ENCODE measurements around the gene NELFB. TPM values are rescaled to one million over a fixed set of nuclear protein-coding genes. Genes with fewer than 3 reads are reported as not detected.

The NELFB gene
- total RNA-seq, 2 donors from 2014 or later, result 57.6 to 58.4 TPM

DNA sequence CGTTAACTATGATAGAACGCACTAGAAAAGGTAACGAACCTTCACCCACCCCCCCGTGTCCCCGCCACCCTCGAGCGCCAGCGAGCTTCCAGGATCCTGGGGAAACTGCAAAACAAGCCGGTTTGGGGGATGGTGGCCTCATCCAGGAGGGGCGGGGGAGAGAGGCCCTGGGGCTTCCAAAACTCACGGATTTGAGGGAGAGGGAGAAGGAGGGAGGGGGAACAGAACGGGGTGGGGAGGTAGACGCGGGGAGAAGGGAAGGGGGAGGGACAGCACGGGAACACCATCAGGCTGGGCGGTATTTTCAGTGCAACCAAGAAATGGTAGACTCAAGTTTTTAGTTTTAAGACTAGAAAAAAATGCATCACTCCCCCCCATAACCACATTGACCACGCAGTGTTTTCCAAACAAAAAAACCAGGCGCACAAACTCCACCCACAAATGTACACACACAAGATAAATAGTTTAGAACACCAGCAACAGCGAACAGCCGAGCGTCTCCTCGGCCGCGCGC, 45.5 kb downstream of the NELFB start:
- H3K27ac Mint-ChIP-seq, result peak overlapping the region in 1 of 2 donors; percentile 62
- H3K36me3 Mint-ChIP-seq, result no peaks in the 10 kb centered on the region
- no peak for ATAC-seq
- no peak for DNase-seq (ENCODE audit: low spot score in 2 of 2)
- H3K9me3 Mint-ChIP-seq, result no peaks in the 10 kb centered on the region

DNA sequence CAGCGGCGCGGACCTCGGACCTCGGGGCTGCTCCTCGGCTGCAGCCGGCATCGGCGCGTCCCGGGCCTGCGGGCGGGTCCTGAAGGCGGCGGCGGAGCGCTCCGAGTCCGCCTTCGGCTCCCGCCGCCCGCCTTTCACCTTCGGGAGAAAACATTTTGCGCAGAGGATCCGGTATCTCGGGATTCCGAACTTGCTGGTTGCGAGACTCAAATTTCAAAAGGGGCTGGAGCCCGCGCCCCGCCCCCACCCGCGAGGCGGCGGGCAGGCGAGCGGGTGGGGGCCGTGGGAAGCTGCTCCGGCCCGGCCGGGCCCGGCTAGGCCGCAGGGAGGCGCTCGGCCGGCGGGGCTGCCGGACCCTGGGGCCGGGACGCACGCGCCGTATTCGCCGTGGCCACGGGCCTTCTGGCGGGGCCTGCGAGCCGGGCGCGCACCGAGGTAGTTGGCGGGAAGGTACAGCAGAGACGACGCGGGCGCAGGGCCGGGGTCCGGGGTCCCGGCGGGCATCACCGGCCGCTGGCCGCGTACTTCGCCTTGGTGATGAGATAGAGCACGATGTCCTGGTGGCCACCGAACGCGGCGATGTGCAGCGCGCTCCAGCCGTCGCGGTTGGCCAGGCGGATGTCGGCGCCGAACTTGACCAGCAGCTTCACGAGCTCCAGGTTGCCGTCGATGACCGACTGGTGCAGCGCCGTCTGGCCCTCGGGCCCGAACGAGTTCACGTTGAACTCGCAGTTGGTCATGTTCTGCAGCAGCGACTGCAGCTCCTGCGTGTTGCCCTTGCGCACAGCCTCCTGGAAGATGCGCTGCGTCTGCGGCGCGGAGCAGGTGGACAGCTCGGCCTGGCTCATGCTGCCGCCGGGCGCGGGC, 46.2 kb downstream of the NELFB start:
- DNase-seq (ENCODE audit: low spot score in 2 of 2), result peak; percentile 51 to 60
- peak; percentile 23 to 38 for ATAC-seq
- no peaks in the 10 kb centered on the region for H3K36me3 Mint-ChIP-seq
- H3K27ac Mint-ChIP-seq, result no peak overlapping the region
- no peaks in the 10 kb centered on the region for H3K9me3 Mint-ChIP-seq

DNA sequence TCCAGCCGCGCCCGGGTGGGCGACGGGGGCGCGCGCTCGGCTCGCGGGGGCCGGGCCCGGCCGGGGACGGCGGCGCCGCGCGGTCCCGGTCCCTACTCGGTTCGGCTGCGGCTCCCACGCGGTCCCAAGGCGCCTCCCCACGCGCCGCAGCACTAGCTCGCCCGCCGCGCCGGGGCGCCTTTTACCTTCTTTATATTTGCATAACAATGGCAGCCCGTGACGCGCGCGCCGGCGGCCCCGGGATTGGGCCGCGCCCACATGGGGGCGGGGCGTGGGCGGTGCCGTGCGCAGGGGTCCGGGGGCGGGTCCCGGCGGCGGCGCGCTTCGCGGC, 47.0 kb downstream of the NELFB start, which contains the start of gene NRARP:
Gene NRARP (minus strand): TSS at position 154 of the 331 bp plus-strand sequence. CDS start 343 bp downstream, outside the sequence.
- Mint-ChIP-seq H3K9me3 (no peaks in the 10 kb centered on the region), H3K36me3 (no peaks in the 10 kb centered on the region), H3K27ac (no peak within 1 kb of the TSS)
- DNase-seq (ENCODE audit: low spot score in 2 of 2) (peak; percentile 87 to 96), ATAC-seq (peak; percentile 78 to 82)

DNA sequence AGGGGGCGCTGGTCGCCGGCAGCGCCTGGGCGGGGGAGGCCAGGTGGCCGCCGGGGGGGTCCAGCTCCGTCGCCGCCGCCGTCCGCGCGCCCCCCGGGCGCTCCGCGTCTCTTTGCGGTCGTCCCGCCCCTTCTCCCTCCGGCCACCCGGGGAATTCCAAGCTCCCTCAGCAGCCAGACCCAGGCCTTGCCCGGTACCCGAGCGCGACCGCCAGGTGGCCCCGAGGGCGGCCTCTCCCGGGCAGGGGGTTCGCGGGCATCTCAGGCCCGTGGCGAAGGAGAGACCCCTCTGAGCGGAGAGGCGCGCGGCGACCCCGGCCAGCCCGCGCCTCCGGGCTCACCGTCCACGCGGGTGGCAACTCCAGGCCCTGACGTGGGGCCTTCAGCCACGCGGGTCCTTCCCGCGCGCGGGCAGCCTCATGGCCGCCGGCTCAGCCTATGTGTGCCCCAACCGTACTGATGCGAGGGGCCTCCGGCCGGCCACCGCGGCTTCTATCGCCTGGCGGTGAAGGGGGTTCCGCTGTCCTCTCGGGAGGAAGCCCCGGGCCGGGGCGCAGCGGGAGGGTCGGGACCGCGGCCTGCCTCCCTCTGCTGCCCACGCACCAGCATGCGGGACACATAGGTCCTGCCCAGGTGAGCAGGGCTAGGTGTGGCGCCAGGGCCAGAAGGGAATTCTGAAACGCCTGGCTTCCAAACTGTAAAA, 47.5 kb downstream of the NELFB start:
- no peaks in the 10 kb centered on the region for H3K36me3 Mint-ChIP-seq
- no peaks in the 10 kb centered on the region for H3K9me3 Mint-ChIP-seq
- no peak overlapping the region for H3K27ac Mint-ChIP-seq
- ATAC-seq, result peak; percentile 50 to 52
- DNase-seq (ENCODE audit: low spot score in 2 of 2), result no peak

DNA sequence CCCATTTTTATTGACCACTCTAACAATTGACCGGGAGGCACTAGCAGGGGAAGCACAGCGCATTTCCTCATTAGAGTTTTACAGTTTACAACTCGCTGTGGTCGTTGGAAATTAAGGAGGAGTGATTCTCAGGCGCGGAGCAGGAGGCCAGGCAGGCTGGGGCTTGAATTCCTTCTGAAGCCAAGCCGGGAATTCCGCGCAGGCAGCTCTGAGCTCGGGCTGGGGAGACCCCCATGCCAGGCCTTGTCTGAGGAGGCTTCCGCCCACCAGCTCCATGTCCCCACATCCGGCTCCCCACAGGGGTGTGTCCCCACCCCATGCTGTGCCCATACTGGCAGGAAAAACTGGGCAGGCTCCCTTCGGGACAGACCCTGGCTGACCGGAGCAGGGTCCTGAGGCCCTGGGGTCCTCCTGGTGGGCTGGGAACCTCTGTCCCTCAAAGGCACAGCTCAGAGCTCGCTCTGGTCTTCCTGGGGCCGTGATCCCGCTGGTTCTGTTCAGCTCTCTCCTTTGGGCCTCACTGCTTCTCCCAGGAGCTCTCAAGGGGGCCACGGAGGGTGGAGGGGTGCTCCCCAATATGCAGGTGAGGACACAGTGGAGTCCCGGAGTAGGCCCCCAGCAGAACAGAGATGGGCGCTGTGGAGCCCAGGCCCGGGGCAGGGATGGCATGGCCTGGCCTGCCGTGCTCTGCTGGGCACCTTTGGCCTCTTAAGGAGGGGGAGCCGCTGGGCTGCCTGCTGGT, 48.2 kb downstream of the NELFB start:
- ATAC-seq (no peak), DNase-seq (ENCODE audit: low spot score in 2 of 2) (no peak)
- H3K27ac Mint-ChIP-seq, result no peak overlapping the region

DNA sequence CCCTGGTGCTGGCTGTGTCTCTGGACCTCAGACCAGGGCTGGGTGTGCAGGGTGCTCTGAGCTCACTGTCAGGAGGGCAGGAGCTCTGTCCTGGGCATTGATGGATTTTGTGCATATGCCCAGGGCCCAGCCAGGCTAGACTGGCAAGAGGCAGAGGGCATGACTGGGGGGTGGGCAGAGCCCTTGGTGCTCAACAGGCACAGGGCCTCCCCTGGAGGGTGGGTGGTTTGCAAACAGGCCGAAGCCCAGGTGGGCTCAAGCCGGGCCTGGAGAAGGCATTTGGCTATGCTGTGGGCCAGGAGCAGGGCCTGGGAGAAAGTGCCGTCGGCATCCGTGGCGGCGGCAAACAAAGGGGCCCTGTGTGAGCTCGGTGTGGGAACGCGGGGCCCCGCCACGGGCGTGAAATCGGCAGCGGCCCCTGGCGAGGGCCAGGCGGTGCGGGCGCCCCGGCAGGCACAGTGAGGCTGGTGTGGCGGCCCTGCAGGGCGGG, 48.8 kb downstream of the NELFB start:
- ATAC-seq (no peak), DNase-seq (ENCODE audit: low spot score in 2 of 2) (no peak)
- H3K36me3 Mint-ChIP-seq, result no peaks in the 10 kb centered on the region
- H3K9me3 Mint-ChIP-seq, result no peaks in the 10 kb centered on the region
- no peak overlapping the region for H3K27ac Mint-ChIP-seq

More for the DNA sequence above, 48.2 kb downstream of the NELFB start:
- no peaks in the 10 kb centered on the region for H3K36me3 Mint-ChIP-seq
- no peaks in the 10 kb centered on the region for H3K9me3 Mint-ChIP-seq

DNA sequence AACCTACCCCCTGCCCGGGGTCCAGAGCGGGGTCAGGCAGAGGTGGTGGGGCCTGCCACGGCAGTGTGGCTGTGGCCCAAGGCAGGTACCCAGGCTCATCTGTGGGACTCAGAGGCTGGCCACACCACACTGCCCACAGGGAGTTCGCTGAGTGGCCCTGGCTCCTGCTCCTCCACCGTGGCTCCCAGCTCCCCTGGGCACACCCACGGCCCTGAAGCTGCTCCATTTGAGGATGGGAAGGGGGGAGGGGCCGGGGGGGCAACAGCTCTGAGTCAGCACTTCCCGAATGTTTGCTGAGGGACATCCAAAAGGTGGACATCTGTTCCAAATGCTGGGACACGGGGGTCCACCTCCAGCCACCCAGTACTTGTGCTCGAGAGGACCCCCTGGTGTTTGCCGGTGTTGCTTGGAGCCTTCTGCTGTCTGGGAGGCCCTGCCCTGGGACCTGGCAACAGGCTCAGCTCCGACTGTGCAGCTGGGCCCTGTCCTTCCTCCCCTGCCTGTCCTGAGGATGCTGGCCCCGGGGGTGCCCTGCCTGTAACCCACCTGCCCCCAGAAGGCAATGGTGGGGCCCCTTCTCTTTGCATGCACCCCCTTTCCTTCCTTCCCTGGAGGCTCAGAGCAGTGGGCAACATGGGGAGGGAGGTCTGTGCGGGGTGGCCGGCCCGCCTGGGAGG, 49.4 kb downstream of the NELFB start:
- no peaks in the 10 kb centered on the region for H3K36me3 Mint-ChIP-seq
- H3K9me3 Mint-ChIP-seq, result no peaks in the 10 kb centered on the region
- H3K27ac Mint-ChIP-seq, result no peak overlapping the region
- no peak for ATAC-seq
- no peak for DNase-seq (ENCODE audit: low spot score in 2 of 2)

DNA sequence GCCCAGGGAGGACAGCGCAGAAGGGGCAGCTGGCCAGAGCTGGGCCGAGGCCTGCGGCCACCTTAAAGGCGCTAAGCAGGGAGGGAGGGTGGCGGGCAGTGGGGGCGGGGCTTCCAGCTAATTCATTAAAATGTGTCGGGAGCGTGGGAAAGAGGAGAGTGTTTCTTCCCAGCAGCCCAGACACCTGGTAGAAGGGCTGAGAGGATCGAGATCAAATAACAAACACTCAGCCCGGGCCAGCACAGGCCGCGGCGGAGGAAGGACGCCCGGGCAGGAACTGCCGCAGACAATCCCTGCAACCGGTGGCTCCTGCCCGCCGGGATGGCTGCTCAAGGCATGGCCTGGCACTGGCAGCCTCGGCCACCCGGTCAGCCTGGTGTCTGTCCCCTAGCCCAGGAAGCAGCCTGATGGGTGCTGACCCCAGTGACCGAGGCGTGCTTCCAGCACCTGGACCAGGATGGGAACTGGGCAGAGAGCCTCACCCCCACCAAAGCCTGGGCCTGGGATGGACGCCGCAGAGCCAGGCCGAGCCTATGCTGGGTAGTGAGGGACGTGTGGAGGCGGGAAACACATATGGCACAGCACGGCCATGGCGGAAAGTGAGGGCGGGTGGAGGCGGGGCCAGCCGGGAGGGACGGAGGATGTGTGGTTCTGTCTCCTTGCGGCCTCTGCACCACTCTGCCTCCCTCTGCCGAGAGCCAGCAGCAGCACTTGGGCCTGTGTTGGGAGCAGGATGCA, 50.1 kb downstream of the NELFB start:
- Mint-ChIP-seq H3K36me3 (no peaks in the 10 kb centered on the region), H3K27ac (no peak overlapping the region), H3K9me3 (no peaks in the 10 kb centered on the region)
- DNase-seq (ENCODE audit: low spot score in 2 of 2) (peak in 1 of 2 donors; percentile 53), ATAC-seq (peak; percentile 42 to 60)

DNA sequence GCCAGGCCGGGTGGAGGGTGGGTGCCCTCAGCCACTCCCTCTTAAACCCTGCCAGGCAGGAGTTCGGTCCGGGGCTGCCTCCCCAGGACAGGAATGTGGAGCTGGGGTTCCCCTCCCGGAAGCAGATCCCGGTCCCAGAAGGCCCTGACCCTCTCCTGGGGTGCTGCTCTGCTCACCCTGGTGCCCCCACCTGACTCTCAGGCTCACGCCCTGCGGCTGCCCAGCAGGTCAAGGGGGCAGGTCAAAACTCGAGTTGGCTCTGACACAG, 50.6 kb downstream of the NELFB start:
- Mint-ChIP-seq H3K27ac (no peak overlapping the region), H3K36me3 (no peaks in the 10 kb centered on the region), H3K9me3 (no peaks in the 10 kb centered on the region)
- no peak for DNase-seq (ENCODE audit: low spot score in 2 of 2)
- ATAC-seq, result no peak

DNA sequence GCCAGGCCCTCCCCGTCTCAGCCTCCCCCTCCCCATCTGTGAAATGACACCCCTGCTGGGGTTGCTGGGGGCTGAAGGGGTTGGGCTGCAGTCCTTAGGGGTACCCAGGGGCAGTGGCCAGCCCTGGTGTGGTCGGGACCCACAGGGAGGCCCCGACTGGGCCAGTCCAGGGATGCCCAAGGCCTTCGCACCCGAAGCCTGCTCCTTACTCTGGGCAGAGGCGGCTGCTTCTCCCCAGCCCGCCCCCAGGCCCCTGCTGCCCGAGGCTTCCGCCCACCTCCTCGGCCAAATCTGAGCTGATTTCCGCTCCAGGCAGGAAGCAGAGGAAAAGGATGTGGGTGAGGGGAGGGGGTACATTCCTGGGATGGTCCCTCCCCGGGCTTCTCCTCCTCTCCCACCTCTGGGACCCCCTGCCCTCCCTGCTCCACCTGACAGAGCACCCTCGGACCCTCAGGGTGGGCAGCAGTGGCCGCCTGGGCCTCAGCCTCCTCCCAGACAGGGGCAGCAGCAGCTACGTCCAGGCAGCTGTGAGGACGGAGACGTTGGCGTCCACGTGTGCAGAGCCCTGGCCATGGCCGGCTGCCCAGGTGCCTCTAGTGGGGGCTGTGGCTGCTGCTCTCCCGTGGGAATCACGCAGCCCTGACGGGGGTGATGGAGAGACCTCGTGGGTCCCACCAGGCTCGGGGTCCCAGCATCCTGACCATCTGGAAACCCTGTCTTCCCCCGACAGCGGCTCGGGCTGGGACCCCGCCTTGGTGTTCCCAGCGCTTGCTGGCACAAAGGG, 51.1 kb downstream of the NELFB start:
- H3K9me3 Mint-ChIP-seq, result no peaks in the 10 kb centered on the region
- no peaks in the 10 kb centered on the region for H3K36me3 Mint-ChIP-seq
- no peak for DNase-seq (ENCODE audit: low spot score in 2 of 2)
- ATAC-seq, result no peak
- H3K27ac Mint-ChIP-seq, result no peak overlapping the region

DNA sequence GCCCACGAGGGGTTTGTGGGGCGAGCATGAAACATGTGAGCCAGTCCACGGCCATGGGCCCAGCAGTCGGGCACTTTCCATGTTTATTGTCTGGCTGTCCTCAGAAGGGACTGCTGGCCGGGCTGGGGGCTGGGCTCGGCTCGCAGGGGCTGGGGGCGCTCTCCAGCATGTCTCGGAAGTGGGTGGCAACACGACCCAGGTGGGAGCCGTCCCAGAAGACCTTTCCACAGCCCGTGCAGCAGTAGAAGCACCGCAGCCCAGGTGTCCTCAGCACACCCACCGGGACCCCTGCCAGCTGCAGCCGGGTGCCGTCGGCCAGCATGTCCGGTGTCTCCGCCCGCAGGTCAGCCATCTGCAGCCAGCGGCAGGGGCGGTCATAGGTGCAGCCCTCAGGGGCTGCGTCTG, 51.7 kb downstream of the NELFB start:
- H3K9me3 Mint-ChIP-seq, result no peaks in the 10 kb centered on the region
- H3K27ac Mint-ChIP-seq, result no peak overlapping the region
- no peak for ATAC-seq
- DNase-seq (ENCODE audit: low spot score in 2 of 2), result no peak
- H3K36me3 Mint-ChIP-seq, result no peaks in the 10 kb centered on the region

DNA sequence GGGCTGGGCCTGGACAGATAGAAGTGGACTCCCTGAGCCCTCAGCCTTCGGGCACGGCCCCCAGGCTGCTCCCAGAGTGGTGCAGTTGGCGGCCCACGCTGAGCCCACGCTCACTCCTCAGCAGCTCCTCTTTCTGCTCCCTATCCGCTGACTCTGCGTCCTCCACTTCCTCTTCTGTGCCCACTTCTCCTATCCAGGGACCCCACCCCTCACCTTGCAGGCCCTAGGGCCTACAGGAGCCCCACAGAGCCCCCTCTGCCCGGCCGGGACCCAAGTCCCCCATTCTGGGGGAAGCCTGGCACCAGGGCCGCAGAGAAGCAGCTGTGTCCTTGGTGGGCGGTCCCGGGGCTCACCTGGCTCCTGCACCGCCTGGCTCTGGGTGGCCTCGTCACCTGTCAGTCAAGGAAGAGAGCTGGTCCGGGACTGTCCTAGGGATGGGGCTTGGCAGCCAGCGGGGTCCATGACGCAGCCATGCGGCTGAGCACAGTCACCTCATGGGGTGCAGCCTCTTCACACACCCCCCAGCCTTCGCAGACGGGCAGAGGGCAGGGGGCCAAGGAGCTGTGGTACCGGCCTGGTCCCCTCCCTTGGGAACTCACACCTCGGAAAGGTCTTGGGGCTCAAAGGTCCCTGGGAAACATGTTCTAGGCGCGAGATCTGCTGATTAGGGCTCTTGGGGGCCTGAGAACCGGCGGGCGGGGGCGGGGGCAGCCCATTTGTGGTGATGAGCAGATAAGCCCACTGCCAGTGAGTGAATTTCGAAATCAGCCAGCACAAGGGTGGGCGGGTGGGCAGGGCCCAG, 52.3 kb downstream of the NELFB start:
- DNase-seq (ENCODE audit: low spot score in 2 of 2) (no peak), ATAC-seq (no peak)
- Mint-ChIP-seq H3K36me3 (no peaks in the 10 kb centered on the region), H3K9me3 (no peaks in the 10 kb centered on the region), H3K27ac (no peak overlapping the region)

DNA sequence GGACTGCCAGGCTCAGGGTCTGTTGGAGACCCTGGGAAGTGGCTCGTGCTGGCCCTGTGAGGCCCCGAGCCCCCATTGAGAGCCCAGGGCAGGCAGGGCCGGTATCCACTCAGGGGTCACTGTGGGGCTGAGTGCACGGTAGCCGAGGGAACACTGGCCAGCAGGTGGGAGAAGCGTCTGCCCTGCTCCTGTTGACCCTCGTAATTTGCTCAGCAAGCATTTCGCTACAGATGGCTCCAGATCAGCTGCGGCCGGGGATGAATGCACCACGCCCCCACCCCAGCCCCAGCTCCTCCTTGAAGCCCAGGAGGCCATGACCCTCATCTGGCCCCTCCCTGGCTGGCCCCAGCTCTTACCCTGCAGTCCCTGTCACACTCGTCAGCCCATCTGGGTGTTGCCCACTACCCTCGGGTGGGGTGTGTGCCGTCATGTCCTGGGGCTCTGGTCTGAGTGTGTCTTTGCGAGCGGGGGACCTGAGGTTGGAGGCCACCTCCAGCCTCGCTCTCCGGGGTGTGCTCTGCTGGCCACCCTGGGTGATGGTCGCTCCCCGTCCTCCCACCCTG, 53.0 kb downstream of the NELFB start:
- H3K27ac Mint-ChIP-seq, result no peak overlapping the region
- no peaks in the 10 kb centered on the region for H3K9me3 Mint-ChIP-seq
- DNase-seq (ENCODE audit: low spot score in 2 of 2) (no peak), ATAC-seq (no peak)
- no peaks in the 10 kb centered on the region for H3K36me3 Mint-ChIP-seq

DNA sequence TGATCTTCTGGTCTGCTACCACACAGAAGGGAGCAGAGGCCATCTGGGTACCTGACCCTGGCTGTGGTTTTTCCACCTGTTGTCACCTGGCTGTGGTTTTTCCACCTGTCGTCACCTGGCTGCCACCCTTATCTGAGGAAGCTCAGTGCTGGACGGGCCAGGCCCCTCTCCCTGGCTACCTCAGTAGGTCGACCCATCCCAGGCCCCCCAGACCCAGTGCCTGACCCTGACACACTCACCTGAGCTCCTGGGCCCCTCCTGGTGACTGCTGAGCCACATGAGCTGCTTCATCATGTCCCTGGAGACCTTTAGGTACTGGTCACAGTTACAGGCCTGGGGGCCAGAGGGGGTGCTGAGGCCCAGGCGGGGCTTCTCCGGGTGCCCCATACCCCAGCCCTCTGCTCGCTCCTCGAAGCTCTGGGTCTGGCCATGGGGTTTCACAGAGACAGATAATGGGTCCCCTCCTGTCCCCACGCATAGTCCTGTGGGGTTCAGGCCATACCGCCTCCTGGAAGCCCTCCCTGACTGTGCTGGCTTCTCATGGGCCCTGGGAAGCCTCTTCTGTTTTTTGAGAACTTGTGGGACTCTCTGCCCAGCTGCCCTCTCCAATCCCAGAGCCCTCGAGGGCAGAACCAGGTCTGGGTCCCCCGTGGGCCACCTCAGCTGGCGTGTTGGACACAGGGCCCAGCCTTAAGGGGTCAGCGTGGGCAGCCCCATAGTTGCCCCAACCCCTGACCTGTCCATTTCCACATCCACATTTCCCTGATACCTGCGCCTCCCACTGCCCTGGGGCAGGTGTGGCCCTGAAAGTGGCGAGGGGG, 54.5 kb downstream of the NELFB start:
- Mint-ChIP-seq H3K27ac (no peak overlapping the region), H3K9me3 (no peaks in the 10 kb centered on the region), H3K36me3 (no peaks in the 10 kb centered on the region)
- no peak for DNase-seq (ENCODE audit: low spot score in 2 of 2)
- no peak for ATAC-seq
